H9 (cell line): ENCODE measurements around the gene HSD11B1. TPM values are rescaled to one million over a fixed set of nuclear protein-coding genes. Genes with fewer than 3 reads are reported as not detected.

Source experiments
- DNase-seq: peaks from one replicate; pipeline ENCODE4 v3.0.0-alpha.2; 2017
- H2AFZ ChIP-seq: one replicate; pipeline ENCODE4 v1.6.1; 2013; ENCODE audit warnings: mild to moderate bottlenecking, low read length, control low read depth, moderate library complexity
- H2AK5ac ChIP-seq: 2 replicates; pipeline ENCODE4 v1.6.1; 2013; ENCODE audit warnings: low read length, control low read depth, mixed read lengths; ENCODE audit not compliant: insufficient read length
- H2BK120ac ChIP-seq: one replicate; pipeline ENCODE4 v1.6.1; 2013; ENCODE audit warnings: low read depth, mild to moderate bottlenecking, low read length, control low read depth, inconsistent platforms; ENCODE audit not compliant: poor library complexity, severe bottlenecking
- H2BK12ac ChIP-seq: 2 replicates; pipeline ENCODE4 v1.6.1; 2013; ENCODE audit warnings: low read length, control low read depth, mixed read lengths, low read depth; ENCODE audit not compliant: insufficient read length
- H2BK15ac ChIP-seq: 2 replicates; pipeline ENCODE4 v1.6.1; 2013; ENCODE audit warnings: low read depth, low read length, control low read depth
- H2BK20ac ChIP-seq: one replicate; pipeline ENCODE4 v1.6.1; 2013; ENCODE audit warnings: low read depth, mild to moderate bottlenecking, low read length, control low read depth, inconsistent platforms; ENCODE audit not compliant: poor library complexity, severe bottlenecking
- H2BK5ac ChIP-seq: 2 replicates; pipeline ENCODE4 v1.6.1; 2013; ENCODE audit warnings: low read length, control low read depth, mixed read lengths; ENCODE audit not compliant: insufficient read length
- H3K14ac ChIP-seq: 2 replicates; pipeline ENCODE4 v1.6.1; 2013; ENCODE audit warnings: low read length, control low read depth; ENCODE audit not compliant: insufficient read depth
- H3K18ac ChIP-seq: 2 replicates; pipeline ENCODE4 v1.6.1; 2013; ENCODE audit warnings: low read depth, mild to moderate bottlenecking, mixed read lengths, low read length, control low read depth; ENCODE audit not compliant: insufficient read length
- H3K23ac ChIP-seq: 2 replicates; pipeline ENCODE4 v1.6.1; 2013; ENCODE audit warnings: low read length, control low read depth, mixed read lengths, low read depth; ENCODE audit not compliant: insufficient read length
- H3K23me2 ChIP-seq: 2 replicates; pipeline ENCODE4 v1.6.1; 2013; ENCODE audit warnings: low read depth, mild to moderate bottlenecking, mixed read lengths, low read length, control low read depth; ENCODE audit not compliant: insufficient read length, poor library complexity, severe bottlenecking
- H3K27ac ChIP-seq: 2 replicates; pipeline ENCODE4 v1.5.1; 2013; ENCODE audit warnings: low read length, control low read depth, mixed read lengths, low read depth; ENCODE audit not compliant: insufficient read length
- H3K27me3 ChIP-seq: 2 replicates; pipeline ENCODE4 v1.6.1; 2013; ENCODE audit warnings: low read length, control low read depth, inconsistent platforms; ENCODE audit not compliant: insufficient read depth
- H3K4ac ChIP-seq: 2 replicates; pipeline ENCODE4 v1.6.1; 2013; ENCODE audit warnings: low read depth, mild to moderate bottlenecking, control low read depth, inconsistent platforms, low read length, moderate library complexity
- H3K4me1 ChIP-seq: 2 replicates; pipeline ENCODE4 v1.6.1; 2013; ENCODE audit warnings: low read length, control low read depth, inconsistent platforms; ENCODE audit not compliant: insufficient read depth
- H3K4me2 ChIP-seq: 2 replicates; pipeline ENCODE4 v1.6.1; 2013; ENCODE audit warnings: low read length, control low read depth, mixed read lengths; ENCODE audit not compliant: insufficient read length, insufficient read depth
- H3K56ac ChIP-seq: 2 replicates; pipeline ENCODE4 v1.6.1; 2013; ENCODE audit warnings: low read depth, mild to moderate bottlenecking, mixed read lengths, low read length, control low read depth; ENCODE audit not compliant: insufficient read length
- H3K79me1 ChIP-seq: 2 replicates; pipeline ENCODE4 v1.6.1; 2013; ENCODE audit warnings: low read depth, mild to moderate bottlenecking, moderate library complexity, low read length, control low read depth, inconsistent platforms; ENCODE audit not compliant: insufficient read depth, poor library complexity, severe bottlenecking
- H3K79me2 ChIP-seq: 2 replicates; pipeline ENCODE4 v1.6.1; 2013; ENCODE audit warnings: low read length, control low read depth, inconsistent platforms; ENCODE audit not compliant: insufficient read depth
- H3K9ac ChIP-seq: 2 replicates; pipeline ENCODE4 v1.6.1; 2013; ENCODE audit warnings: low read length, control low read depth, mixed read lengths; ENCODE audit not compliant: insufficient read length; ENCODE audit errors: extremely low read depth
- H3K9me3 ChIP-seq: one replicate; pipeline ENCODE4 v1.6.1; 2013; ENCODE audit warnings: low read depth, low read length, inconsistent platforms; ENCODE audit not compliant: control insufficient read depth
- H3T11ph ChIP-seq: one replicate; pipeline ENCODE4 v1.6.1; 2013; ENCODE audit warnings: mild to moderate bottlenecking, low read length, control low read depth, inconsistent platforms
- H4K20me1 ChIP-seq: one replicate; pipeline ENCODE4 v1.6.1; 2013; ENCODE audit not compliant: control insufficient read depth, insufficient read length, insufficient read depth
- H4K5ac ChIP-seq: 2 replicates; pipeline ENCODE4 v1.6.1; 2013; ENCODE audit warnings: low read depth, mild to moderate bottlenecking, mixed read lengths, low read length, control low read depth; ENCODE audit not compliant: insufficient read length
- H4K8ac ChIP-seq: replicated peaks from 2 replicates; pipeline ENCODE4 v1.6.1; 2013; ENCODE audit warnings: low read length, control low read depth, mixed read lengths, low read depth; ENCODE audit not compliant: insufficient read length
- H4K91ac ChIP-seq: 2 replicates; pipeline ENCODE4 v1.6.1; 2013; ENCODE audit warnings: low read depth, mild to moderate bottlenecking, moderate library complexity, mixed read lengths, low read length, control low read depth; ENCODE audit not compliant: insufficient read length
- H3K27ac Mint-ChIP-seq, 3 experiments: 2 replicates in 2 of 3; 3 replicates in 1 of 3; pipeline ENCODE4 v1.8.0; 2020 to 2021; ENCODE audit warnings: mixed read lengths in 3 of 3, mild to moderate bottlenecking in 1 of 3, moderate library complexity in 1 of 3
- H3K27me3 Mint-ChIP-seq: 2 replicates; pipeline ENCODE4 v1.8.0; 2021; ENCODE audit warnings: low read depth, mild to moderate bottlenecking, moderate library complexity, mixed read lengths
- H3K36me3 Mint-ChIP-seq, 3 experiments: 2 replicates in 2 of 3; 3 replicates in 1 of 3; pipeline ENCODE4 v1.8.0; 2020 to 2021; ENCODE audit warnings: low read depth in 3 of 3, mixed read lengths in 3 of 3; ENCODE audit not compliant: insufficient read depth in 1 of 3
- H3K4me1 Mint-ChIP-seq, 2 experiments: 2 replicates each; pipeline ENCODE4 v1.8.0; 2020; ENCODE audit warnings: mixed read lengths in 2 of 2
- H3K4me3 Mint-ChIP-seq, 2 experiments: 2 replicates in 1 of 2; 3 replicates in 1 of 2; pipeline ENCODE4 v1.8.0; 2020 to 2021; ENCODE audit warnings: mild to moderate bottlenecking in 2 of 2, mixed read lengths in 2 of 2, moderate library complexity in 1 of 2
- H3K9me3 Mint-ChIP-seq, 2 experiments: 2 replicates in 1 of 2; 3 replicates in 1 of 2; pipeline ENCODE4 v1.8.0; 2020; ENCODE audit warnings: mild to moderate bottlenecking in 2 of 2, mixed read lengths in 2 of 2, moderate library complexity in 1 of 2
- WGBS: extraction: QIAGEN DNeasy Blood & Tissue Kit; methylation state at CpG from one replicate; pipeline ENCODE4 v1.1.7; 2013; ENCODE audit warnings: missing lambda C conversion rate, low lambda C conversion rate, mixed read lengths; ENCODE audit not compliant: insufficient read length; ENCODE audit errors: extremely low coverage; 5-methylcytosine and 5-hydroxymethylcytosine counted together
- total RNA-seq: library from RNA; stranded (reverse); gene quantifications from 2 replicates; pipeline ENCODE4 v1.2.1, GENCODE V29; 2021
- TF ChIP-seq, protein P1 (sequence below): fragments of 200-600 bp; sonication (generic); conservative IDR thresholded peaks from 3 replicates; pipeline ENCODE4 v1.8.0; 2021; ENCODE audit warnings: antibody characterized with exemption, mild to moderate bottlenecking

The HSD11B1 gene
- total RNA-seq, 1 experiment from 2014 or later = not detected

DNA sequence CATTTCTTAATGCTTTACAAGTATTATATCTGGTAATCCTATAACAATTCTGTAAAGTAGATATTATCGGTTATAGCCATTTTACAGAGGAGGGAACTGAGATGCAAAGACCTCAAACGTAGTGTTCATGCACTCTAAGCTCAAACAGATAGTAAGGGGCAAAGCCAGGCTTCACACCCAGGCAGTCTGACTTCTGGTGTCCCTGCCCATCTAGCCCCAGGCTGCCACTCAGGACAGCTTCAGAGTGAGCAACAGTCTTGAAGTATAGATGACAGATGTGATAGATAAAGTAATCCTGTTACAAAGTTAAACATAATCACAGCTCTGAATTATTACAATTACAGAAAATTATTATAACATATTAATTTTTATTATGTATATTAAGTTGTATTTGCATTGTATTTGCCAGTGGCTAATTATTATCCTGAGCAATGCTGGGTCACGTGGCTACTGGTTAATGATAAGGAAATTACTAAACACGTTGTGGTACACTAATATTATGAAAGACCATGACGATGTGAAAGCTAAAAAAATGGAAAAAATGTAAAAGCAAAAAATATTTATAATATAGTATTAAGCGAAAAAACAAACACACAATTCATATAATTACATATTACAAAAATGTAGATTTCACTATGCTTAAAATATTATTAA lies 45.2 kb downstream of the HSD11B1 start:
- no peaks in the 10 kb centered on the region for H3K4me1 ChIP-seq
- H2BK120ac ChIP-seq = no peak overlapping the region
- no peak overlapping the region for H4K5ac ChIP-seq
- no peak overlapping the region for H3T11ph ChIP-seq
- peaks cover 46% of the 10 kb centered on the region for H3K27me3 Mint-ChIP-seq
- no peaks in the 10 kb centered on the region for H4K20me1 ChIP-seq
- H3K79me1 ChIP-seq = no peaks in the 10 kb centered on the region
- H3K27ac Mint-ChIP-seq = no peak overlapping the region
- H3K9me3 ChIP-seq = no peaks in the 10 kb centered on the region
- H3K27ac ChIP-seq = no peak overlapping the region
- H3K23me2 ChIP-seq = no peaks in the 10 kb centered on the region
- no peaks in the 10 kb centered on the region for H3K9me3 Mint-ChIP-seq
- no peak overlapping the region for H4K91ac ChIP-seq
- H3K27me3 ChIP-seq = peaks cover 2% of the 10 kb centered on the region; the same call in 1 of the 2 replicates
- no peak overlapping the region for H3K14ac ChIP-seq
- H3K4me1 Mint-ChIP-seq = peaks cover 14% of the 10 kb centered on the region in 2 experiments
- no peak overlapping the region for H3K56ac ChIP-seq
- H3K79me2 ChIP-seq = no peaks in the 10 kb centered on the region
- no peak overlapping the region for H4K8ac ChIP-seq
- no peak overlapping the region for H3K18ac ChIP-seq
- H2BK15ac ChIP-seq = no peak overlapping the region
- H3K9ac ChIP-seq = no peak overlapping the region
- TF ChIP-seq, protein P1, sequence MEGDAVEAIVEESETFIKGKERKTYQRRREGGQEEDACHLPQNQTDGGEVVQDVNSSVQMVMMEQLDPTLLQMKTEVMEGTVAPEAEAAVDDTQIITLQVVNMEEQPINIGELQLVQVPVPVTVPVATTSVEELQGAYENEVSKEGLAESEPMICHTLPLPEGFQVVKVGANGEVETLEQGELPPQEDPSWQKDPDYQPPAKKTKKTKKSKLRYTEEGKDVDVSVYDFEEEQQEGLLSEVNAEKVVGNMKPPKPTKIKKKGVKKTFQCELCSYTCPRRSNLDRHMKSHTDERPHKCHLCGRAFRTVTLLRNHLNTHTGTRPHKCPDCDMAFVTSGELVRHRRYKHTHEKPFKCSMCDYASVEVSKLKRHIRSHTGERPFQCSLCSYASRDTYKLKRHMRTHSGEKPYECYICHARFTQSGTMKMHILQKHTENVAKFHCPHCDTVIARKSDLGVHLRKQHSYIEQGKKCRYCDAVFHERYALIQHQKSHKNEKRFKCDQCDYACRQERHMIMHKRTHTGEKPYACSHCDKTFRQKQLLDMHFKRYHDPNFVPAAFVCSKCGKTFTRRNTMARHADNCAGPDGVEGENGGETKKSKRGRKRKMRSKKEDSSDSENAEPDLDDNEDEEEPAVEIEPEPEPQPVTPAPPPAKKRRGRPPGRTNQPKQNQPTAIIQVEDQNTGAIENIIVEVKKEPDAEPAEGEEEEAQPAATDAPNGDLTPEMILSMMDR = no peak
- H3K4me3 Mint-ChIP-seq = no peak overlapping the region
- H2BK20ac ChIP-seq = no peak overlapping the region
- no peak overlapping the region for H2AFZ ChIP-seq
- no peak overlapping the region for H3K4ac ChIP-seq
- no peak overlapping the region for H3K4me2 ChIP-seq
- no peak overlapping the region for H2AK5ac ChIP-seq
- no peaks in the 10 kb centered on the region for H3K36me3 Mint-ChIP-seq
- no peak overlapping the region for H2BK12ac ChIP-seq
- H2BK5ac ChIP-seq = no peak overlapping the region
- H3K23ac ChIP-seq = no peak overlapping the region
- no CpG with 5 or more reads among the region's 6 CpGs for WGBS
- no peak for DNase-seq
